C4-2B (cell line): ENCODE results near the gene QSOX1.

Experiments
- ZFX ChIP-seq: fragments of 450-650 bp; IDR thresholded peaks from 2 replicates; pipeline ENCODE4 v1.6.1; 2017
- TF ChIP-seq, protein P1 (sequence below): fragments of 450-650 bp; conservative IDR thresholded peaks from 2 replicates; pipeline ENCODE4 v1.5.1; 2017; ENCODE audit warnings: mild to moderate bottlenecking

DNA sequence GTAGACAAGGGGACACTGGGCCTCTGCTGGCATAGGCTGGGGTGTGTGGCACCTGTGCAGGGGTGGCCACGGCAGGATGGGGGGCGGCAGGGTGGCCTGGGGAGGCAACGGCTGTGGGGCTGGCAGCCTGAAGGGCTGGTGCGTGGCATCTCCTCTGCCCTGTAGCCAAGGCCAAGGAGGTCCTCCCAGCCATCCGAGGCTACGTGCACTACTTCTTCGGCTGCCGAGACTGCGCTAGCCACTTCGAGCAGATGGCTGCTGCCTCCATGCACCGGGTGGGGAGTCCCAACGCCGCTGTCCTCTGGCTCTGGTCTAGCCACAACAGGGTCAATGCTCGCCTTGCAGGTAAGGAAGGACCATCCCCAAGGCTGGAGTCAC is 39.4 kb downstream of the QSOX1 start:
- TF ChIP-seq, protein P1, sequence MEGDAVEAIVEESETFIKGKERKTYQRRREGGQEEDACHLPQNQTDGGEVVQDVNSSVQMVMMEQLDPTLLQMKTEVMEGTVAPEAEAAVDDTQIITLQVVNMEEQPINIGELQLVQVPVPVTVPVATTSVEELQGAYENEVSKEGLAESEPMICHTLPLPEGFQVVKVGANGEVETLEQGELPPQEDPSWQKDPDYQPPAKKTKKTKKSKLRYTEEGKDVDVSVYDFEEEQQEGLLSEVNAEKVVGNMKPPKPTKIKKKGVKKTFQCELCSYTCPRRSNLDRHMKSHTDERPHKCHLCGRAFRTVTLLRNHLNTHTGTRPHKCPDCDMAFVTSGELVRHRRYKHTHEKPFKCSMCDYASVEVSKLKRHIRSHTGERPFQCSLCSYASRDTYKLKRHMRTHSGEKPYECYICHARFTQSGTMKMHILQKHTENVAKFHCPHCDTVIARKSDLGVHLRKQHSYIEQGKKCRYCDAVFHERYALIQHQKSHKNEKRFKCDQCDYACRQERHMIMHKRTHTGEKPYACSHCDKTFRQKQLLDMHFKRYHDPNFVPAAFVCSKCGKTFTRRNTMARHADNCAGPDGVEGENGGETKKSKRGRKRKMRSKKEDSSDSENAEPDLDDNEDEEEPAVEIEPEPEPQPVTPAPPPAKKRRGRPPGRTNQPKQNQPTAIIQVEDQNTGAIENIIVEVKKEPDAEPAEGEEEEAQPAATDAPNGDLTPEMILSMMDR = no peak
- no peak for TF ChIP-seq ZFX
